Osteoblast (primary cell): ENCODE results near the gene XRCC1. TPM values are rescaled to one million over a fixed set of nuclear protein-coding genes. Genes with fewer than 3 reads are reported as not detected.
"Not testable (repeated sequence)": the region's sequence is repeated elsewhere in the genome, so short reads cannot be mapped to it uniquely, and the experiment has no call there.

Source experiments
- DNase-seq: peaks from one replicate; pipeline ENCODE4 v3.0.0; 2011; ENCODE audit warnings: low spot score, mixed read lengths; ENCODE audit not compliant: insufficient read length; ENCODE audit errors: missing footprints
- H2AFZ ChIP-seq: 2 replicates; pipeline ENCODE4 v1.6.0; 2011; ENCODE audit warnings: mild to moderate bottlenecking, low read length
- H3K27ac ChIP-seq: 2 replicates; pipeline ENCODE4 v1.5.1; 2011; ENCODE audit warnings: mild to moderate bottlenecking, low read depth, low read length, moderate library complexity
- H3K27me3 ChIP-seq: 2 replicates; pipeline ENCODE4 v1.6.0; 2012; ENCODE audit warnings: mild to moderate bottlenecking, control low read depth, inconsistent platforms, low read length, moderate library complexity; ENCODE audit not compliant: insufficient read depth
- H3K36me3 ChIP-seq: 2 replicates; pipeline ENCODE4 v1.5.1; 2011; ENCODE audit warnings: mild to moderate bottlenecking, low read length, control low read depth, moderate library complexity; ENCODE audit not compliant: insufficient read depth
- H3K4me1 ChIP-seq: 2 replicates; pipeline ENCODE4 v1.5.1; 2011; ENCODE audit warnings: mild to moderate bottlenecking, low read length, control low read depth, moderate library complexity; ENCODE audit not compliant: insufficient read depth
- H3K4me2 ChIP-seq: 2 replicates; pipeline ENCODE4 v1.6.0; 2011; ENCODE audit warnings: mild to moderate bottlenecking, low read length; ENCODE audit not compliant: insufficient read depth
- H3K4me3 ChIP-seq: fragments of 200-600 bp; sonication (generic); 3 replicates; pipeline ENCODE4 v1.5.1; 2012; ENCODE audit warnings: mild to moderate bottlenecking, low read length, inconsistent platforms; ENCODE audit not compliant: insufficient read depth
- H3K79me2 ChIP-seq: 2 replicates; pipeline ENCODE4 v1.6.0; 2012; ENCODE audit warnings: mild to moderate bottlenecking, low read length, control low read depth, inconsistent platforms; ENCODE audit not compliant: insufficient read depth
- H3K9me3 ChIP-seq: 2 replicates; pipeline ENCODE4 v1.5.1; 2011; ENCODE audit warnings: low read depth, low read length, control low read depth
- H4K20me1 ChIP-seq: 2 replicates; pipeline ENCODE4 v1.6.0; 2012; ENCODE audit warnings: mild to moderate bottlenecking, low read length, control low read depth; ENCODE audit not compliant: insufficient read depth
- total RNA-seq: library from RNA; depleted of rRNA; stranded (reverse); fragments of >200 nt; gene quantifications from 2 replicates; pipeline ENCODE4 v1.2.3, GENCODE V29; 2012
- TF ChIP-seq, protein P1 (sequence below): IDR thresholded peaks from 2 replicates; pipeline ENCODE4 v1.5.1; 2011; ENCODE audit warnings: mild to moderate bottlenecking, low read depth, low read length, moderate library complexity; ENCODE audit errors: extremely low read depth

The XRCC1 gene
- total RNA-seq, 1 donor, result 21.4 TPM

DNA sequence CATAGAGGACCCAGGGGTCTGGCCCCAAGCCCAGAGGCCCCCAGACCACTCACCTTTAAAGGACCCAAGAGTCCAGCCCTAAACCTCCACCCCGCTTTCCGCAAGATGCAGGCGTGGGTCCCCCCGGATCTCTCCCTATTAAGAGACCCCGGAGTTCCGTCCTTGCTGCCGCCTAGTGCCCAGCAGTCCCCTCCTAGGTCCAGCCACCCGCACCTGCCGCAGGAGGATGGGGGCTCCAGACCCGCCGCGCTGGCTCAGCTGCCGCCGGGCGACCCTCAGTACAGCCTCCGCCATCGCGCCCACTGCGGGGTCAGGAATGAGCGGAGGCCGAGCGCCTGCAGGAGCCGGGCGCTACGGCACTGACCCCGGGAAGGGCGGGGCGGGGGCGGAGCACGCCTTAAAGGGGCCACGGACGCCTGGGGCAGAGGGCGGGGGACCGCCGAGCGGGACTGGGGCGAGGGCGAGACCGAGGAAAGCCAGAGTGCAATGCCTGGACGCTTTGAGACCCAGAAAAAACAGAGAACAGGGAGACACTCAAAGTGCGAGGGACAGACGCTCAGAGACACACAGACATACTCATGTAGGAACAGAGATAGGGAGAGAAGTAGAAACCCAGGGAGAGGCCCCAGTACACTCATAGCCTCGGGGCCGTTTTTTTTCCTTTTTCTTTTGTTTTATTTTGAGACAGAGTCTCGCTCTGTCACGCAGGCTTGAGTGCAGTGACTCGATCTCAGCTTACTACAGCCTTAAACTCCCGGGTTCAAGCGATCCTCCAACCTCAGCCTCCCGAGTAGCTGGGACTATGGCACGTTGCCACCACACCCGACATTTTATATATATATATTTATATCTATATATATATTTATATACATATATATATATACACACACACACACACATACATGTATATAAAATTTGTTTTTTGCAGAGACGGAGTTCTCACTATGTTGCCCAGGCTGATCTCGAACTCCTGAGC lies 48.2 kb downstream of the XRCC1 start, which contains the start of gene ETHE1:
Gene ETHE1 (minus strand): TSS at position 318 of the 976 bp plus-strand sequence. CDS start 24 bp downstream, at position 294.
- Histone ChIP-seq H3K4me3 (peak within 1 kb of the TSS; percentile 90), H3K4me2 (peak within 1 kb of the TSS; percentile 95), H3K27me3 (no peaks in the 10 kb centered on the region), H3K4me1 (peaks cover 28% of the 10 kb centered on the region), H3K27ac (peak within 1 kb of the TSS; percentile 80), H3K9me3 (no peaks in the 10 kb centered on the region), H4K20me1 (peaks cover 2% of the 10 kb centered on the region), H3K36me3 (no peaks in the 10 kb centered on the region), H3K79me2 (peaks cover 44% of the 10 kb centered on the region), H2AFZ (peak within 1 kb of the TSS; percentile 96)
- DNase-seq, result peak; percentile 92
- TF ChIP-seq, protein P1, sequence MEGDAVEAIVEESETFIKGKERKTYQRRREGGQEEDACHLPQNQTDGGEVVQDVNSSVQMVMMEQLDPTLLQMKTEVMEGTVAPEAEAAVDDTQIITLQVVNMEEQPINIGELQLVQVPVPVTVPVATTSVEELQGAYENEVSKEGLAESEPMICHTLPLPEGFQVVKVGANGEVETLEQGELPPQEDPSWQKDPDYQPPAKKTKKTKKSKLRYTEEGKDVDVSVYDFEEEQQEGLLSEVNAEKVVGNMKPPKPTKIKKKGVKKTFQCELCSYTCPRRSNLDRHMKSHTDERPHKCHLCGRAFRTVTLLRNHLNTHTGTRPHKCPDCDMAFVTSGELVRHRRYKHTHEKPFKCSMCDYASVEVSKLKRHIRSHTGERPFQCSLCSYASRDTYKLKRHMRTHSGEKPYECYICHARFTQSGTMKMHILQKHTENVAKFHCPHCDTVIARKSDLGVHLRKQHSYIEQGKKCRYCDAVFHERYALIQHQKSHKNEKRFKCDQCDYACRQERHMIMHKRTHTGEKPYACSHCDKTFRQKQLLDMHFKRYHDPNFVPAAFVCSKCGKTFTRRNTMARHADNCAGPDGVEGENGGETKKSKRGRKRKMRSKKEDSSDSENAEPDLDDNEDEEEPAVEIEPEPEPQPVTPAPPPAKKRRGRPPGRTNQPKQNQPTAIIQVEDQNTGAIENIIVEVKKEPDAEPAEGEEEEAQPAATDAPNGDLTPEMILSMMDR, result no peak

DNA sequence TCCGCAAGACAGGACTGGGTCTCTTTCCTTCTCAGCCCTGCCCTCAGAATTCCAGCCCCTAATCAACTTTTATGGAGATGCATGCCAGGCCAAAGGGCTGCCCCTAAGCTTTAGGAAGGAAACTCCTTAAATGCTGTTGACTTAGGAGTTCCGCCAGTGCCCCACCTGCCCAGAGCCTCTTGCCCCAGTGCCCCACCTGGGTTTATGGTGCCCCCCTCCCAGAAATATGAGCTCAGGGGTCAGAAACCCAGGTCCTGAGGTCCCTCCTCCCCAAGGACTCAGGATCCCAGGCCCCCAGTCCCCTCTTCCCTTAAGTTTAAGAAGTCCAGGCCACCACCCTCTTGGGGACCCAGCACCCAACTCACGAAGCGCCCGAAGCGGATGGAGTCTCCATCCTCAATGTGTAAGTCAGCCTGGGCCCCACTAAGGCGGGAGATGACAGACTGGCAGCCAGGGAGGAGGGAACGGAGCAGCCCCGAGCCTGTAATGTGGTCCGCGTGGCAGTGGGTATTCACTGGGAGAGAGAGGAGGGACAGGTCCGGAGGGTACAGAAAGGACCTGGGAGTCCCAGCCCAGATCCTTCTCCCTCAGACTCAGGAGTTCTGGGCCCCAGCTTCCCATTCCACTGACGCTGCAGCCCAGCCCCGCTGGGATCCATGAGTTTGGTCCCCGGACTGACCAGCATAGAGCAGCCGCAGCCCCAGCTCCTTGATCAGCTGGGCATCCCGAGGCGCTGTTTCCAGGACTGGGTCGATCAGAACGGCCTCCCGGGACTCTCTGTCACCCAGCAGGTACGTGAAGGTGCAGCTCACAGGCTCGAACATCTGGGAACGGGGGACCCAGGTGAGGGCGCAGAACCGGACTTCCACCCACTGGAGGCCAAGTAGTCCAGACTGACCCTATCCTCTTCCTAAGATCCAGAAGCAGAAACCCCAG lies 49.2 kb downstream of the XRCC1 start:
- peak overlapping the region; percentile 96 for H2AFZ ChIP-seq
- peaks cover 6% of the 10 kb centered on the region for H4K20me1 ChIP-seq
- no peaks in the 10 kb centered on the region for H3K9me3 ChIP-seq
- H3K4me1 ChIP-seq, result peaks cover 28% of the 10 kb centered on the region
- TF ChIP-seq, protein P1, result no peak
- H3K79me2 ChIP-seq, result peaks cover 51% of the 10 kb centered on the region
- peak overlapping the region; percentile 90 for H3K4me3 ChIP-seq
- DNase-seq, result peak; percentile 86
- no peaks in the 10 kb centered on the region for H3K27me3 ChIP-seq
- no peaks in the 10 kb centered on the region for H3K36me3 ChIP-seq
- peak overlapping the region; percentile 95 for H3K4me2 ChIP-seq
- H3K27ac ChIP-seq, result peak overlapping the region; percentile 80

DNA sequence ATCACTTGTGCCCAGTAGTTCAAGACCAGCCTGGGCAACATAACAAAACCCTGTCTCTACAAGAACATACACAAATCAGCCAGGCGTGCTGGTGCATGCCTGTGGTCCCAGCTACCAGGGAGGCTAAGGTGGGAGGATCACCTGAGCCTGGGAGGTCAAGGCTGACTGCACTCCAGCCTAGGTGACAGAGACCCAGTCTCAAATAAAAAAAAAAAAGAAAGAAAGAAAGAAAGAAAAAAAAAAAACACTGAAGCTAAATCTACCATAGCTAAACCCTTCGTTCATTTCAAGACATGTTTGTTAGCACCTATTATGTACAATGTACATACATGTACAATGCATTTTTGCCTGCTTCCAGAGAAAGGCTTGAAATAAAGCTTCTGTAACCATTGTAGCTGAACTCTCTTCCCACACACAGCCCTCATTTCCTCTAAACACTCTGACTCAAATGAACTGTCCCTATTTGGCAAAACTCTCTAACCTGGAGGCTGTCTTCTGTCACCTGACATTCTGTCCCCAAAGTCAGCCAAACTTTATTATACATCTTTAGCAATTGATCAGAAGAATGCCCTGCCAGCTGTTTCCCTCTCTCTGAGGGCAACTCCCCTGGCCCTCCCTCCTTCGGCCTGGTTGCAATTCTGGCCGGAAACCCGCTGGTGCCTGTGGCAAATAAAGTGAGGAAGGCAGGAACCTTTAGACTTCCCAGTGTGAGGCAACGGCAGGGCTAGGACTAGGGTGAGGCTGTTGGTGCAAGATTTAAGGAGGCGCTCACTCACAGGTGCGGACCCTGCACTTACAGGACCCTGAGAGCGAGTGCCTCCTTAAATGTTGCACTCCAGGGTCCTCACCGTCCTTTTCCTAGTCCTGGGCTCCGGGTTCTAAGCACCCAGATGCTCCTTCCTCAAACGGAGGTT lies 50.1 kb downstream of the XRCC1 start:
- H3K79me2 ChIP-seq, result peaks cover 55% of the 10 kb centered on the region
- DNase-seq, result peak; percentile 85
- H3K27ac ChIP-seq, result peak overlapping the region; percentile 80
- H3K4me3 ChIP-seq, result peak overlapping the region; percentile 90
- H3K9me3 ChIP-seq, result no peaks in the 10 kb centered on the region
- TF ChIP-seq, protein P1, result no peak
- H2AFZ ChIP-seq, result peak overlapping the region; percentile 73
- no peaks in the 10 kb centered on the region for H3K36me3 ChIP-seq
- H3K4me1 ChIP-seq, result peaks cover 28% of the 10 kb centered on the region
- H4K20me1 ChIP-seq, result peaks cover 6% of the 10 kb centered on the region
- peak overlapping the region; percentile 95 for H3K4me2 ChIP-seq
- H3K27me3 ChIP-seq, result no peaks in the 10 kb centered on the region

DNA sequence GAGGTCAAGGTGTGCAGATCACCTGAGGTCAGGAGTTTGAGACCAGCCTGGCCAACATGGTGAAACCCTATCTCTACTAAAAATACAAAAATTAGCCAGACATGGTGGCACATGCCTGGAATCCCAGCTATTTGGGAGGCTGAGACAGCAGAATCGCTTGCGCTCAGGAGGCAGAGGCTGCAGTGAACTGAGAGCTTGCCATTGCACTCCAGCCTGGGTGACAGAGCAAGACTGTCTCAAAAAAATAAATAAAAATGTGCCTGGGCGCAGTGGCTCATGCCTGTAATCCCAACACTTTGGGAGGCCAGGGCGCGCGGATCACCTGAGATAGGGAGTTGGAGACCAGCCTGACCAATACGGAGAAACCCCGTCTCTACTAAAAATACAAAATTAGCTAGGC lies 51.6 kb downstream of the XRCC1 start:
- H2AFZ ChIP-seq, H4K20me1 ChIP-seq, H3K9me3 ChIP-seq, DNase-seq, H3K27ac ChIP-seq, H3K4me3 ChIP-seq, H3K4me2 ChIP-seq, H3K27me3 ChIP-seq, H3K36me3 ChIP-seq: not testable (repeated sequence)
- H3K79me2 ChIP-seq, result peaks cover 55% of the 10 kb centered on the region
- H3K4me1 ChIP-seq, result peaks cover 29% of the 10 kb centered on the region
